ENCODE results near the gene RPL7L1. TPM values are rescaled to one million over a fixed set of nuclear protein-coding genes. Genes with fewer than 3 reads are reported as not detected.
A peak's percentile ranks its signal among the peaks of the same experiment; 100 is the strongest.

The RPL7L1 gene
- polyA plus RNA-seq (ENCODE audit: low read depth in 6 of 6) = 10 to 100 TPM; 26.8 to 81.7 (median 61.0) TPM

DNA sequence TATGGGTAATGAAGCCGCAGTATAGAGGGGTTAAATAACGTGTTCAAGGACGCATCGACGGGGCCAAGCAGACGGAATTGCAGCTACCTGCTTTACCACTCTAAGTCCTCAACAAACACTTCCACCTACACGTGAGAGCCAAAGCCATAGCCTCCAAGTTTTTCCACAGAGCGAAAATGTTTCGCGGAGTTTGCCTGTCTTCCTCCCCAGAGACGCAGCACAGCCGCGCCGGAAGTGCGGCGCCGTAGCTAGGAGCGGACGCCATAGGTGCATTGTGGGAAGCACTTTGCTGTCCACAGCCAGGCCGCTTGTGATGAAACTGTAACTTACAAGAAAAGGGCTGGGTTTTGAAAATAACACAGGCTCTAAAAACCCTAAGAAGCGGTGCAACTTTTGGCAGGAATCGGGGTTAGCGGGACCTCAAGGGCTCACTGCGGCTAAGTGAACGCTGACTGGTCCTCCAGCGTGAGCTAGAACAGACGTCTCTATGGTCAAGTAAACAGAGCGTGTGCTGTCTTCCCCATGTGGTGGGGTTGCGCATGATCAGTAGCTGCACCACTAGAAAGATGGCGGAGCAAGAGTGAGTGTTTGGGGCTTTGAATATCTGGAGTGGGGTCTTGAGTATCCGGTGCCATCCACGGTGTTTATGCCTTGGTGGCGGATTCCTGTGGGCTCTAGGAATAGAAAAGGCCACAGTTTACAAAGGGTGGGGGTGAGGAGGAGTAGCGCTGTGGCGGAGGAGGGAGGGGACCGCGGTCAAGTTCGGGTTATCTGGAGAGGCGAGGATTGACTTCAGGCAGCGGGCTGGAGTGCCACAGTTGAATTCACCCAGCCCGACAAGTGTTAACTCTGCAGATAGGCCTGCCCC, at the start of gene RPL7L1:
Gene RPL7L1, plus strand, starts transcription at position 245 of the 868 bp plus-strand sequence. Its CDS starts 295 bp downstream, at position 540.
- H3K4me1 Mint-ChIP-seq = peaks cover 10 to 34% (median 11%) of the 10 kb centered on the region in 3 donors
- H3K27ac Mint-ChIP-seq = peak within 1 kb of the TSS; percentile 95 to 100 (median 98)
- peak; percentile 88 to 92 for ATAC-seq (ENCODE audit: low read depth in 2 of 2)
- peak; percentile 87 for DNase-seq
- peaks cover 14 to 15% of the 10 kb centered on the region in 2 donors for H3K36me3 Mint-ChIP-seq
- H3K27me3 Mint-ChIP-seq = no peaks in the 10 kb centered on the region
- H3K9me3 Mint-ChIP-seq = no peaks in the 10 kb centered on the region
- H3K4me3 Mint-ChIP-seq = peak within 1 kb of the TSS; percentile 91 to 99 (median 96)

DNA sequence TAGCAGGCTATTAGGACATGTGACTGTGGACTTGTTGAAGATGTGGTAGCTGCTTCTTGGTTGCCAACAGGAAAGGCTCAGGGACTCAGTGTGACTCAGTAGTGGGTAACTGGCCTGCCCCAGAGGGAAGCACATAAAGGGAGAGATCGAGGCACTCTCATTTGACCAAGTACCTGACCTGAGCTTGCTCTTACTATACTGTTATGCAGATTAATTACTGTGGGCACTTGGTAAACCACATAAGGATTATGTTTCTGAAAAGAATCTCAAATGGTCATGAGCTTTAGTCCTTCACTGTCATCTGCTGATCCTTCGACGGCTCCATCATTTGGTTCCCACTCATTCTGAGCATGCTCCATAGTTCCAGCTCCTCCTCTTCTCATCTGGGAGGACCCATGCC, 48.2 kb upstream of the RPL7L1 start:
- H3K9me3 Mint-ChIP-seq = no peaks in the 10 kb centered on the region
- H3K27me3 Mint-ChIP-seq = no peaks in the 10 kb centered on the region
- peak overlapping the region in 2 of 6 donors; percentile 12 to 14 for H3K27ac Mint-ChIP-seq
- no peak for DNase-seq
- H3K4me3 Mint-ChIP-seq = no peak overlapping the region
- peaks cover 0 to 10% (median 7%) of the 10 kb centered on the region in 3 donors for H3K4me1 Mint-ChIP-seq
- H3K36me3 Mint-ChIP-seq = peaks cover 14 to 15% of the 10 kb centered on the region in 2 donors
- no peak for ATAC-seq (ENCODE audit: low read depth in 2 of 2)

DNA sequence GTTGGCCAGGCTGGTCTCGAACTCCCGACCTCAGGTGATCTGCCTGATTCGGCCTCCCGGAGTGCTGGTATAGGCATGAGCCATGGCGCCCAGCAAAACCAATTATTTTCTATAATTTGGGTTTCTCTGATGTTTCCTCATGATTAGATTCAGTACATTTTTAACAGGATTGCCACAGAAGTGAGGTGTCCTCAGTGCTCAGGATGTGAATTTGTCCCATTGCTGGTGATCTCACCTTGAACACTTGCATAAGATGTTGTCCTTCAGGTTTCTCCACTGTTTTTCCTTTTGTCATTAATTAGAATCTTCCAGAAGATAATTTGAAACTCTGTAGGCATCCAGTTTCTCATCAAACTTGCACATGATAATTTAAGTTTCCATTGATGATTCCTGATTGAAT, 45.4 kb upstream of the RPL7L1 start:
- no peak for ATAC-seq (ENCODE audit: low read depth in 2 of 2)
- Mint-ChIP-seq H3K9me3 (no peaks in the 10 kb centered on the region), H3K4me3 (no peak overlapping the region), H3K36me3 (peaks cover 8% of the 10 kb centered on the region in 2 donors), H3K4me1 (peaks cover 0 to 10% (median 7%) of the 10 kb centered on the region in 3 donors), H3K27ac (no peak overlapping the region), H3K27me3 (no peaks in the 10 kb centered on the region)
- DNase-seq = no peak

DNA sequence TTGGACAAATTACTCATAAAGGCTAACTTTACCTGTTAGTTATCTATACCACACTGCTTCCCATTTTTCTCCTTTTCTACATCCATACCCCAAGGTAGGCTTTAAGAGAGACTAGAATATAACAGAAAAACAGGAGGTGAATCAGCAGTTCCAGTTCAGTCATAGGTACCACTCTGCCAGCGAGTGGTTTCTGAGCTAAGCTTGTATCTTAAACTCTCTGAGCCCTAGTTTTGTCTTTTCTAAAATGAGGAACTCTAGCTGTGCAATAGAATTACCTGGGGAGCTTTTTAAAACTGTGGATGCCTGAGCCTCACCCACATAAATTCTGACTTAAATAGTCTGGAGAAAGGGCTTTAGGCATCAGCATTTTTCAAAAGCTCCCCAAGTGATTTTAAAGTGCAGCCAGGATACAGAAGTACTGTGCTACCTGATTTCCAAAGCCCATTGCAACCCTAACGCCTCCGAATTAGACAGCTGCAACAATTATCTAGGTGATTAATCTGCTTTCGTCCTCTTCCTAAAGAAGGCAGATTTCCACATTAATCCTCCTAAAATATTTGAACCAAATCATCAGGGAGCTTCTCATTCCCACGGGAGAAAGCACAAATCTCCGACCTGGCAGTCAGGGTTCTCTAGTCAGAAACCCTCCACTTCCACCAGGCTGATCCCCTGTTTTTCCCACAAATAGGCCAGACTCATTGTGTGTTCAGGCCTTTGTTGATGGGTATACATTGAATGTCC, 37.4 kb upstream of the RPL7L1 start:
- peaks cover 0 to 14% (median 9%) of the 10 kb centered on the region in 3 donors for H3K4me1 Mint-ChIP-seq
- no peak for DNase-seq
- H3K36me3 Mint-ChIP-seq = peaks cover 4 to 17% of the 10 kb centered on the region in 2 donors
- no peaks in the 10 kb centered on the region for H3K27me3 Mint-ChIP-seq
- ATAC-seq (ENCODE audit: low read depth in 2 of 2) = no peak
- H3K27ac Mint-ChIP-seq = peak overlapping the region in 4 of 6 donors; percentile 24 to 51 (median 50)
- H3K4me3 Mint-ChIP-seq = no peak overlapping the region
- no peaks in the 10 kb centered on the region for H3K9me3 Mint-ChIP-seq

DNA sequence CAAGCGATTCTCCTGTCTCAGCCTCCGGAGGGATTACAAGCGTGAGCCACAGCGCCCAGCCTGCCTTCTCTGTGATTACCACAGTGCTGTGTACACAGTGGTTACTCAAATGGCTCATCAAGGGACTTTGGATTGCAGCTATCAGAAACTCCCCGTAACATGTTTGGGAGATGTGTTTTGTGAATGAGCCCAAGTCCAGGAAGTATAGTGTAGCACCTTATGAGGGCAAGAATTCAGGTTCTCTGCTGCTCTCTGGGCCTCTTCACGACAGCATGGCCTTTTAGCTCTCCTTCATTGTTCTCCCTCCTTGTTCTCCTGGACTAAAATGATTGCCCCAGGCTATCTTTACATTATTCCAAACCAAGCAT, 34.1 kb upstream of the RPL7L1 start:
- Mint-ChIP-seq H3K9me3 (no peaks in the 10 kb centered on the region), H3K27ac (no peak overlapping the region)
- no peak for DNase-seq

DNA sequence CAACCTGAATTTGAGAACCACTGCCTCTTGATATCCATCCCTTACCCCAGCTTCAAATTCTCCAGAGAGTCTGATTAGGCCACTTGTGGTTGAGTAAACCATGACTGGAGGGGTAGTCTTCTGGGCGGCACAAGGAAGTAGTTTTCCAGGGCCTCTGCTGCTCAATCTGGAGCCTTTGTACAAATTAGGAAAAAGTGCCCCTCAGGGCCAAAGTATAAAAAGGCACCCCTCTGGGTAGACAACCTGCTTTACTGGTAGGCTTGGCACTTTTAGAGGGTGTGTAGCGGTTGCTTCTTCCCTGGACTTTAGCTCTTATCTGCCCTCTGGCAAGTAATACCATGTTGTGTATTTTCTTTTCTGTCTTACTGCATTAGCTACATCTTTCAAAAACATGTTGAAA, 32.9 kb upstream of the RPL7L1 start:
- no peaks in the 10 kb centered on the region for H3K9me3 Mint-ChIP-seq
- H3K36me3 Mint-ChIP-seq = peaks cover 4 to 17% of the 10 kb centered on the region in 2 donors
- no peaks in the 10 kb centered on the region for H3K27me3 Mint-ChIP-seq
- ATAC-seq (ENCODE audit: low read depth in 2 of 2) (no peak), DNase-seq (no peak)
- no peak overlapping the region for H3K4me3 Mint-ChIP-seq
- peak overlapping the region in 1 of 6 donors; percentile 69 for H3K27ac Mint-ChIP-seq
- peaks cover 0 to 12% (median 8%) of the 10 kb centered on the region in 3 donors for H3K4me1 Mint-ChIP-seq

More for the DNA sequence above, 34.1 kb upstream of the RPL7L1 start:
- Mint-ChIP-seq H3K27me3 (no peaks in the 10 kb centered on the region), H3K4me3 (no peak overlapping the region), H3K4me1 (peaks cover 0 to 14% (median 9%) of the 10 kb centered on the region in 3 donors), H3K36me3 (peaks cover 4 to 17% of the 10 kb centered on the region in 2 donors)
- ATAC-seq (ENCODE audit: low read depth in 2 of 2) = no peak

DNA sequence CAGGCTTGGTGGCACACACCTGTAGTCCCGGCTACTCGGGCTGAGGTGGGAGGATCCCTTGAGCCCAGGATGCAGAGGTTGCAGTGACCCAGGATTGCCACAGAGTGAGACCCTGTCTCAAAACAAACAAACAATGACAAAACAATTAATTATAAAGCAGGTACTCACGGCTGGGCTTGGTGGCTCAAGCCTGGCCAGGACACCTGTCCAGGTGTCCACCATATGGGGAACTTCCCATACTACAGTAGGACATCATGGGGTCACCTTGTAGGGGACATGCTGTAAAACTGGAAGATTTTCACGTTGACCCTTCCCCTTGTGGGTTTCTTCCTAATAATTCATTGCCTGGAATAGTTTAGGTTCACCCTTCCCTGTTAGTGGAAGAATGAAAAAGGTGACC, 30.7 kb upstream of the RPL7L1 start:
- H3K4me1 Mint-ChIP-seq = peaks cover 0 to 6% (median 0%) of the 10 kb centered on the region in 3 donors
- no peak for DNase-seq
- peaks cover 4 to 11% of the 10 kb centered on the region in 2 donors for H3K36me3 Mint-ChIP-seq
- no peak for ATAC-seq (ENCODE audit: low read depth in 2 of 2)
- no peaks in the 10 kb centered on the region for H3K9me3 Mint-ChIP-seq
- H3K27me3 Mint-ChIP-seq = no peaks in the 10 kb centered on the region
- no peak overlapping the region for H3K4me3 Mint-ChIP-seq
- H3K27ac Mint-ChIP-seq = no peak overlapping the region

DNA sequence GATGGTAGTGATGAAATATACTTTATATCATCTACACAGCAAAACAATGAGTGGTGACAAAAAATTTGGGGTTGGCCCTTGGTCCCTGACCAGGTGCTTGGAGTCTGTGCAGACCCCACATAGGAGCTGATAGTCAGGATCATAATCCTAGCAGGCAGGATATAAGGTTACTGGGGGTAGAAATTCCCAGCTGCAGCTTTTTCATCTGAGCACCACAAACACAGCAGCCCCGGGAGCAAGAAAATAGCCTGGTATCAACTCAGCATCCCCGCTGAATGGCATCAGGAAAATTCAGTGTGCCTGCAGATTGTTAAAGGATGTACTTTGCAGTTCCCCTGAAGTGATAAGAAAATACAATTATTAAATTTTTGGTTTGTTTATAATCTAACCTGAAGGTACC, 27.8 kb upstream of the RPL7L1 start:
- Mint-ChIP-seq H3K36me3 (no peaks in the 10 kb centered on the region), H3K4me1 (no peaks in the 10 kb centered on the region)
- no peak for ATAC-seq (ENCODE audit: low read depth in 2 of 2)

DNA sequence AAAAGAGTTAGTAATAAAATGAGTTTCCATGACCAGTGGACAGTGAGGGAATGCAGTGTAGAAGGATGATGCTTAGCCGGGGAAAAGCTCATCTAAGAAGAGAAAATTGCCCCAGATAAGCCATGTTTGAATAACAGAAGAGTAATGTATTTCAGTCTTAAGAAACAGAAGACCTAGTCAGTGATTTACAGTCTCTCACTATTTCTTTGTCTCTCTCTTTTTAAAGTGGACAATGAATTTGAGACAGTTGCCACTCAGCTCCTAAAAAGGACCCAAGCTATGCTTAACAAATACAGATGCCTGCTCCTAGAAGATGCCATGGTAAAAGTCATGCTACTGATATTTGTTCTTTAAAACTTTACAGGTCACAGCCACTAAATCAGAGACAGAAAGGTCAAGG, 19.4 kb upstream of the RPL7L1 start:
- Mint-ChIP-seq H3K27ac (peak overlapping the region in 1 of 6 donors; percentile 53), H3K4me3 (no peak overlapping the region), H3K27me3 (no peaks in the 10 kb centered on the region), H3K36me3 (peaks cover 7 to 19% of the 10 kb centered on the region in 2 donors), H3K9me3 (no peaks in the 10 kb centered on the region), H3K4me1 (no peaks in the 10 kb centered on the region)
- no peak for DNase-seq
- no peak for ATAC-seq (ENCODE audit: low read depth in 2 of 2)

More for the DNA sequence above, 27.8 kb upstream of the RPL7L1 start:
- no peak overlapping the region for H3K27ac Mint-ChIP-seq
- DNase-seq = no peak
- H3K4me3 Mint-ChIP-seq = no peak overlapping the region
- H3K27me3 Mint-ChIP-seq = no peaks in the 10 kb centered on the region
- no peaks in the 10 kb centered on the region for H3K9me3 Mint-ChIP-seq

DNA sequence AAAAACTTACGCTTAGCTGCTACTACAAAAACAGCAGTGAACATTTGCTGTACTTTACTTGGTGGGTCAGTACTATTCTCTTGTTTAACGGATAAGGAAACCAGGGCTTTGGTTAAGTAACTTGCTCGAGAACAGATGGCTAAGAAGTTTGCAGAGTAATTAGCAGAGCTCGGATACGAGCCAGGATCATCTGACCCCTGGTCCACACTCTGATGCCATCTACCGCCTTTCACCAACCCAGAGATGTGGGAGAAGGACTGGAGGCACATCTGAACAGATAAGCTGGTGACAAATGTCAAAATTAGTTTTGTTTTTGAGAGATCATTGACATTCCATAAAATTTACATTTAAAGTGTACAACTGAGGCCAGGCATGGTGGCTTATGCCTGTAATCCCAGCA, 18.9 kb upstream of the RPL7L1 start:
- no peak overlapping the region for H3K4me3 Mint-ChIP-seq
- no peak for ATAC-seq (ENCODE audit: low read depth in 2 of 2)
- H3K9me3 Mint-ChIP-seq = no peaks in the 10 kb centered on the region
- H3K27ac Mint-ChIP-seq = peak overlapping the region in 2 of 6 donors; percentile 53 to 78
- H3K4me1 Mint-ChIP-seq = no peaks in the 10 kb centered on the region
- no peak for DNase-seq
- H3K36me3 Mint-ChIP-seq = peaks cover 7 to 19% of the 10 kb centered on the region in 2 donors
- no peaks in the 10 kb centered on the region for H3K27me3 Mint-ChIP-seq

DNA sequence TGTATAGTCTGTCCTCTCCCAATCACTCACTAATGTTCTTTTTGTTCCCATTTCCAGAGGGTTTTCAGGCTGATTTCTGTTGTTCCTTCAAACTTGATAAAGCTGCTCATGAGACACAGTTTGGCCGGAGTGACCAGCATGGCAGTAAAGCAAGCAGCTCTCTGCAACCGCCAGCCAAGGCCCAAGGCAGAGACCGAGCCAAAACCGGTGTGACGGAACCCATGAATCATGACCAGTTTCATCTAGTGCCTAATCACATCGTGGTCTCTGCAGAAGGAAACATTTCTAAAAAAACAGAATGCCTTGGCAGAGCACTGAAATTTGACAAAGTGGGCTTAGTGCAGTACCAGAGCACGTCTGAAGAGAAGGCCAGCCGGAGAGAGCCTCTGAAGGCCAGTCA, 14.8 kb upstream of the RPL7L1 start:
- no peaks in the 10 kb centered on the region for H3K27me3 Mint-ChIP-seq
- peak overlapping the region in 1 of 8 donors; percentile 41 for H3K4me3 Mint-ChIP-seq

DNA sequence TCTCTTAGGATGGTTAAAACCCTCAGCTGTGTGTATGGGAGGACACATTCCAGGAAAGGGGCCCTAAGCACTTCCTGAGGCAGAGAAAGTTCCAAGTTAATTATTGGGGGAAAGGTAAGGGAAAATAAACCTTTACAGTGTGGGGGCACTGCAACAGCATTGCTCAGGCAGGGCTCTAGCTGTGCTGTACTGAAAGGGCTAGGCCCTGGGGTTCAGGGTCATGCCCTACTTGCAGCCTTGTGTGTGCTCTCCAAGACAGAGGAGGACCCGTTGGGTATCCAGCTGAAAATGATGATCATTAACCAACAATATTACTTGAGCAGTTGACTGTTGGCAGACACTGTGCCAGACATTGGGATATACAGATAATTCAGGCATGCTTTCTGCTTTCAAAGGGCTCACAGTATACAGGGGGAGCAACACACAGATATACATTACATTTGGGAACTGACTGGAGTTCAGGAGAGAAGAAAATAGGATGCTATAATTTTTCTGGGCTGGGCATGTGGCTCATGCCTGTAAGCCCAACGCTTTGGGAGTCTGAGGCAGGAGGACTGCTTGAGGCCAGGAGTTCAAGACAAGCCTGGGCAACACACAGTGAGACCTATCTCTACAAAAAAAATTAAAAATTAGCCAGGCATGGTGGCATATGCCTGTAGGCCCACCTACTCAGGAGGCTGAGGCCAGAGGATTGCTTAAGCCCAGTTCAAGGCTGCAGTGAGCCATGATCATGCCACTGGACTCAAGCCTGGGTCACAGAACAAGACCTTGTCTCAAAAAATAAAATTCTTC, 9.1 kb upstream of the RPL7L1 start:
- Mint-ChIP-seq H3K27ac (peak overlapping the region in 1 of 6 donors; percentile 39), H3K27me3 (no peaks in the 10 kb centered on the region), H3K9me3 (no peaks in the 10 kb centered on the region), H3K4me1 (no peaks in the 10 kb centered on the region), H3K36me3 (peaks cover 6 to 17% of the 10 kb centered on the region in 2 donors), H3K4me3 (no peak overlapping the region)
- ATAC-seq (ENCODE audit: low read depth in 2 of 2) (no peak), DNase-seq (no peak)

More for the DNA sequence above, 14.8 kb upstream of the RPL7L1 start:
- Mint-ChIP-seq H3K27ac (peak overlapping the region in 1 of 6 donors; percentile 70), H3K36me3 (peaks cover 17 to 19% of the 10 kb centered on the region in 2 donors), H3K9me3 (no peaks in the 10 kb centered on the region), H3K4me1 (no peaks in the 10 kb centered on the region)
- ATAC-seq (ENCODE audit: low read depth in 2 of 2) = no peak
- no peak for DNase-seq

DNA sequence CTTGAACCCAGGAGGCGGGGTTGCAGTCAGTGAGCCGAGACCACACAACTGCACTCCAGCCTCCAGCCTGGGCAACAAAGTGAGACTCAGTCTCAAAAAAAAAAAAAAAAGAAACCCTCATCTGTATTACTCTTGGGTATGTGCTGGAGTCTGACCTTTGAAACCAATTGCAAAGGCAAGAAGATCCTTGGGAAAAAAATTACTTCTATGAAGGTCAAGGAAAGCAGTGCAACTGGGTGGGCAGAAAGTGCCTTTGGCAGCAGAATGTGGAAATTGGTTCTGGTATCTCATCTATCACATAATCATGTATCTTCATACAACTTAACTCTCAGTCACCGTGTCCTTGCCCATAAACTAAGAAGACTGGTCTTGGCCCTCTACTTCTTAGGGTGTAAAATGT, 7.7 kb upstream of the RPL7L1 start:
- no peaks in the 10 kb centered on the region for H3K9me3 Mint-ChIP-seq
- ATAC-seq (ENCODE audit: low read depth in 2 of 2) (no peak), DNase-seq (no peak)
- H3K4me1 Mint-ChIP-seq = no peaks in the 10 kb centered on the region
- H3K27ac Mint-ChIP-seq = peak overlapping the region in 2 of 6 donors; percentile 4 to 57
- no peak overlapping the region for H3K4me3 Mint-ChIP-seq
- H3K36me3 Mint-ChIP-seq = peaks cover 6 to 9% of the 10 kb centered on the region in 2 donors
- H3K27me3 Mint-ChIP-seq = no peaks in the 10 kb centered on the region

Data from naive B cell (primary cell).